ENCODE measurements around the gene IFT80.

The IFT80 gene

DNA sequence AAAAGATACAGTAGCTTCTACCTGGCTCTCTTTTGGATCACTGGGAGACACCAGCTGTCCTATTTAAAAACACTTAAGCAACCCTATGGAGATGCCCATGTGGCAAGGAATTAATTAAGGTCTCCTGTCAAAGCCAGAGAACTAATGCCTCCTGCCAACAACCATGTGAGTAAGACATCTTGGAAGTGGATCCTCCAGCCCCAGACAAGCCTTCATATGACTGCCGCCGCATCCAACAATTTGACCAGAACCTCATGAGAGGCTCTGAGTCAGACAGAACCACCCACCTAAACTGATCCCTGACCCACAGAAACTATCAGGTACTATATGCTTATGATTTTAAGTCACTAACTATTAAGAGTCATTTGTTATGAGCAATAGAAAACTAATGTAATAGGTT, 22.3 kb downstream of the IFT80 start:
- H3K27ac ChIP-seq (ENCODE audit: low read depth, low read length): no peak overlapping the region
- H3F3A ChIP-seq (ENCODE audit: control insufficient read depth, insufficient read depth): no peaks in the 10 kb centered on the region
- H3K4me2 ChIP-seq (ENCODE audit: low read length): no peak overlapping the region
- no peaks in the 10 kb centered on the region for H4K20me1 ChIP-seq (ENCODE audit: control insufficient read depth, insufficient read depth, low read depth, low read length)
- H3K4me3 ChIP-seq (ENCODE audit: low read length): no peak overlapping the region
- no peaks in the 10 kb centered on the region for H3K9me3 ChIP-seq (ENCODE audit: control insufficient read depth, insufficient read depth, low read length)
- no peaks in the 10 kb centered on the region for H3K9me2 ChIP-seq (replicated peaks; ENCODE audit: control insufficient read depth, low read length)
- H3K4me1 ChIP-seq (ENCODE audit: control insufficient read depth, low read length): no peaks in the 10 kb centered on the region
- H3K79me2 ChIP-seq (ENCODE audit: control insufficient read depth, low read length): 0 out of 2 replicates have a peak, but pooled peaks cover 2% of the 10 kb centered on the region
- H3K27me3 ChIP-seq (ENCODE audit: control insufficient read depth, low read length): no peaks in the 10 kb centered on the region
- TF ChIP-seq, protein P1, sequence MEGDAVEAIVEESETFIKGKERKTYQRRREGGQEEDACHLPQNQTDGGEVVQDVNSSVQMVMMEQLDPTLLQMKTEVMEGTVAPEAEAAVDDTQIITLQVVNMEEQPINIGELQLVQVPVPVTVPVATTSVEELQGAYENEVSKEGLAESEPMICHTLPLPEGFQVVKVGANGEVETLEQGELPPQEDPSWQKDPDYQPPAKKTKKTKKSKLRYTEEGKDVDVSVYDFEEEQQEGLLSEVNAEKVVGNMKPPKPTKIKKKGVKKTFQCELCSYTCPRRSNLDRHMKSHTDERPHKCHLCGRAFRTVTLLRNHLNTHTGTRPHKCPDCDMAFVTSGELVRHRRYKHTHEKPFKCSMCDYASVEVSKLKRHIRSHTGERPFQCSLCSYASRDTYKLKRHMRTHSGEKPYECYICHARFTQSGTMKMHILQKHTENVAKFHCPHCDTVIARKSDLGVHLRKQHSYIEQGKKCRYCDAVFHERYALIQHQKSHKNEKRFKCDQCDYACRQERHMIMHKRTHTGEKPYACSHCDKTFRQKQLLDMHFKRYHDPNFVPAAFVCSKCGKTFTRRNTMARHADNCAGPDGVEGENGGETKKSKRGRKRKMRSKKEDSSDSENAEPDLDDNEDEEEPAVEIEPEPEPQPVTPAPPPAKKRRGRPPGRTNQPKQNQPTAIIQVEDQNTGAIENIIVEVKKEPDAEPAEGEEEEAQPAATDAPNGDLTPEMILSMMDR (IDR thresholded peaks at IDR 0.05; ENCODE audit: low read depth, low read length, poor library complexity, severe bottlenecking): no peak
- no peak for TF ChIP-seq EZH2phosphoT487 (IDR thresholded peaks at IDR 0.05; ENCODE audit: borderline replicate concordance, low read length)
- peaks cover 56% of the 10 kb centered on the region for H3K36me3 ChIP-seq (ENCODE audit: control insufficient read depth, low read length)

DNA sequence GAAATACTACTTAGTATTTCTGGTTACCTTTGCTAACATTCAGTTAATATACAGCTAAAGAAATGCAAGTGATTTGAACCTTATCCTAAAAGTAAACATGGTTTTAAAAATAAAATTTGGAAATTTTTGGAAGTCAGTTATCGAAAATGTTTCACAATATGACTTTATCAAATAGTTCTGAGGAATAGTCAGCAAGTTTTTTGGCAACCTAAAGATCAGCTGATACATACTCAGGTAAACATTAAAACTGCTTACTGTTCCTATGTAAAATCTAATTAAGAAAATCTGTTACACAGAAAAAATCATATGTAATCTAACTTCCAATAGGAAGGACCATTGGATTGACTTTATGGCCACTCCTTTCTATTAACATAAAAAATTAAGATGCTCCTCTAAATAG, 24.1 kb downstream of the IFT80 start:
- no peaks in the 10 kb centered on the region for H3F3A ChIP-seq (ENCODE audit: control insufficient read depth, insufficient read depth)
- no peaks in the 10 kb centered on the region for H3K9me3 ChIP-seq (ENCODE audit: control insufficient read depth, insufficient read depth, low read length)
- H3K4me2 ChIP-seq (ENCODE audit: low read length): no peak overlapping the region
- H3K36me3 ChIP-seq (ENCODE audit: control insufficient read depth, low read length): peaks cover 50% of the 10 kb centered on the region
- H3K79me2 ChIP-seq (ENCODE audit: control insufficient read depth, low read length): no peaks in the 10 kb centered on the region
- H3K4me1 ChIP-seq (ENCODE audit: control insufficient read depth, low read length): peaks cover 12% of the 10 kb centered on the region
- H4K20me1 ChIP-seq (ENCODE audit: control insufficient read depth, insufficient read depth, low read depth, low read length): no peaks in the 10 kb centered on the region
- no peak overlapping the region for H3K27ac ChIP-seq (ENCODE audit: low read depth, low read length)
- TF ChIP-seq, protein P1 (IDR thresholded peaks at IDR 0.05; ENCODE audit: low read depth, low read length, poor library complexity, severe bottlenecking): no peak
- TF ChIP-seq EZH2phosphoT487 (IDR thresholded peaks at IDR 0.05; ENCODE audit: borderline replicate concordance, low read length): no peak
- H3K27me3 ChIP-seq (ENCODE audit: control insufficient read depth, low read length): no peaks in the 10 kb centered on the region
- H3K9me2 ChIP-seq (replicated peaks; ENCODE audit: control insufficient read depth, low read length): no peaks in the 10 kb centered on the region
- no peak overlapping the region for H3K4me3 ChIP-seq (ENCODE audit: low read length)

DNA sequence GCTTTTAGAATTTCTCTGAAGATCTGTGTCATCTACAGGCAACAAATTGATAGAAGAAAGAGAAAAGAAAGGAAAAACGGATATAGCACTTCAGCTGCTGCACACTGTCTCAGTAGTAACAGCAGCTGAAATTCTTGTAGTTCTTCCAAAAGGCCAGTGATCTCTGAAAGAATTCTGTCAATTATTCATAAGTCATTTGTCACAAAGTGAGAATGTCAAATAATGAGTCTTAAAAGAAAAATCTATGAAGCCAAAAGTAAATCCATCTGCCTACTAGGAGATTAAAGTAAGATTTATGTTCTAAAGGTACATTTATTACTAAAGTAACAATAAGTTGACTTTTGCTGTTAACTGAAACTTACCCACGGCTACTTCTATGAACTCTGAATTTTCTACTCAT, 24.6 kb downstream of the IFT80 start:
- Histone ChIP-seq H3K79me2 (ENCODE audit: control insufficient read depth, low read length) (no peaks in the 10 kb centered on the region), H3K36me3 (ENCODE audit: control insufficient read depth, low read length) (peaks cover 49% of the 10 kb centered on the region), H3K4me3 (ENCODE audit: low read length) (no peak overlapping the region), H4K20me1 (ENCODE audit: control insufficient read depth, insufficient read depth, low read depth, low read length) (no peaks in the 10 kb centered on the region), H3K4me2 (ENCODE audit: low read length) (no peak overlapping the region), H3K9me2 (replicated peaks; ENCODE audit: control insufficient read depth, low read length) (no peaks in the 10 kb centered on the region), H3K27ac (ENCODE audit: low read depth, low read length) (no peak overlapping the region), H3K9me3 (ENCODE audit: control insufficient read depth, insufficient read depth, low read length) (no peaks in the 10 kb centered on the region), H3F3A (ENCODE audit: control insufficient read depth, insufficient read depth) (no peaks in the 10 kb centered on the region; the same call in 1 of the 2 replicates), H3K4me1 (ENCODE audit: control insufficient read depth, low read length) (peaks cover 16% of the 10 kb centered on the region), H3K27me3 (ENCODE audit: control insufficient read depth, low read length) (no peaks in the 10 kb centered on the region)
- TF ChIP-seq, protein P1 (IDR thresholded peaks at IDR 0.05; ENCODE audit: low read depth, low read length, poor library complexity, severe bottlenecking): no peak
- TF ChIP-seq EZH2phosphoT487 (IDR thresholded peaks at IDR 0.05; ENCODE audit: borderline replicate concordance, low read length): no peak
